GM18907 (cell line): Measurements from ENCODE around the gene PTP4A2.
"Not testable (repeated sequence)": the region's sequence is repeated elsewhere in the genome, so short reads cannot be mapped to it uniquely, and the experiment has no call there.

ENCODE experiments used
- ATAC-seq: cut with Tn5 transposase; IDR thresholded peaks from one replicate; pipeline ENCODE4 v1.9.1; 2021; ENCODE audit warnings: mild to moderate bottlenecking, moderate library complexity; ENCODE audit not compliant: unreplicated experiment

PTP4A2 gene

GRCh38 chr1:31895474-31896198 is 42.5 kb downstream of the PTP4A2 start:
- not testable (repeated sequence) for ATAC-seq

DNA sequence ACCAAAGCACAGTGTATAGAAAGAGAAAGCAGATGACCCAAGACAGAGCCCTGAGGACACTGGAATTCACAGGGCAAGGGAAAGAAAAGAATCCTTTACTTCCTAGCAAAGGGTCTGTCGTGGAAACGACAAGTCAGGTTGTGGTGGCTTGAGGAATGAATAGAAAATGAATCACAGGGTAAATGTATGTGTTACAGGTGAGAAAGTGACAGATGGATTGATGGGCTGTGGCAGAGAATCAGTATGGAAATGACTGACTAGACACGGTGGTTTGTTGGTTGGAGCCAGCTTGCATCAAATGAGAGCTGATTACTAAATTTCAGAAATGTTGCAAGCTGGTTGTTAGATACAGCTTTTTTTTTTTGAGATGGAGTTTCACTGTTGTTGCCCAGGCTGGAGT is 46.9 kb downstream of the PTP4A2 start:
- no peak for ATAC-seq

DNA sequence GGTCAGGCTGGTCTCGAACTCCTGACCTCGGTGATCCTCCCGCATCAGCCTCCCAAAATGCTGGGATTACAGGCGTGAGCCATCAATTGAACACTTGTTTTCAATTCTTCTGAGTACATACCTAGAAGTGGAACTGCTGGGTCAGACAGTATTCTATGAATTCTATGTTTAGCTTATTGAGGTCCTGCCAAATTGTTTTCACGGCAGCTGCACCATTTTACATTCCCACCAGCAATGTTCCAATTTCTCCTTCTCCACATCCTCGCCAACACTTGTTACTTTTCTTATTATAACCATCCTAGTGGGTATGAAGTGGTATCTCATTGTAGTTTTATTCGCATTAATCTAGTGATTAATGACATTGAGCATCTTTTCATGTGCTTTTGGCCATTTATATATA is 49.9 kb downstream of the PTP4A2 start:
- ATAC-seq, result no peak

DNA sequence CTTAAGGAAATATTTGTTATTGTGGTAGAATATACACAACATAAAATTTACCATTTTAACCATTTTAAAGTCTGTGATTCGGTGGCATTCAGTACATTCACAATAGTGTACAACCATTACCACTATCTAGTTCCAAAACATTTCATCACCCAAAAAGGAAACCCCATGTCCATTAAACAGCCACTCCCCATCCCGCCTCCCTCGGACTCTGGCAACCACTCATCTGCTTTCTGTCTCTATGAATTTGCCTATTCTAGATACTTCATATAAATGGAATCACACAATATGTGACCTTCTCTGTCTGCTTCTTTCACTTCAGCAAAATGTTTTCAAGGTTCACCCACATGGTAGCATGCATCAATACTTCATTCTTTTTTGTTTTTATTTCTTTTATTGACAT is 51.3 kb downstream of the PTP4A2 start:
- ATAC-seq, result no peak

GRCh38 chr1:31885851-31886250 is 52.3 kb downstream of the PTP4A2 start:
- no peak for ATAC-seq

DNA sequence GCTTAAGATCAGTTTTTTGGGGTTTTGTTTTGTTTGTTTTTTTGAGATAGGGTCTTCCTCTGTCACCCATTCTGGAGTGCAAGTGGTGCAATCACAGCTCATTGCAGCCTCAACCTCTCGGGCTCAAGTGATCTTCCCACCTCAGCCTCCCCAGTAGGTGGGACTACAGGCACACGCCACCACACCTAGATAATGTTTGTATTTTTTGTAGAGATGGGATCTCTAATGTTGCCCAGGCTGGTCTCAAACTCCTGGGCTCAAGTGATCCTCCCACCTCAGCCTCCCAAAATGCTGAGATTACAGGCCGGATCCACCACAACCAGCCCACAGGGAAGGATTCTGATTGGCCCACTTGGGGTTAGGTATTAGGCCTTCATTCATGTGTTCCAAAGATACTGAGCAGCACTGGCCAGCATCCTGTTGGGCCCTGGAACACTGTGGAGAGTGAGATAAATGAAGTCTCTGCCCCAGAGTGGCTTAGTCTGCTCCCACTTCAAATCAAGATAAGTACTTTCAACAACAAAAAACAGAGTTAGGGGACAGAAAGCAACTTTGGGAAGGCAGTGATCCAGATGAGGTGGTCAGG is 54.7 kb downstream of the PTP4A2 start:
- ATAC-seq, result no peak

DNA sequence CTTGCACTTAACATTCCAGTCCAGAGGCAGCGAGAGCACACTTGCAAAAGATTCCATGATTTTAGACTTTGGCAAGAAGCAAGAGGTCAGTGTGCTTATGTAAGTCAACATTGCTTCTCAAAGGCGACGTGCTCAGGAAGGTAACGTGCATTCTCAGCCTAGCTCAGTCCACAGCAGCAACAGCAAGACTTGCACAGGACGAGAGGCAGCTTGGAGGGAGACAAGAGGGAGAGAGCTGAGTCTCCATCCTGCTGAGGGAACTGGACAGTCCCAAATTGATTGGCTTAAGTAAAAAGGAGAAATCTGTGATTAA is 56.5 kb downstream of the PTP4A2 start:
- ATAC-seq, result no peak

DNA sequence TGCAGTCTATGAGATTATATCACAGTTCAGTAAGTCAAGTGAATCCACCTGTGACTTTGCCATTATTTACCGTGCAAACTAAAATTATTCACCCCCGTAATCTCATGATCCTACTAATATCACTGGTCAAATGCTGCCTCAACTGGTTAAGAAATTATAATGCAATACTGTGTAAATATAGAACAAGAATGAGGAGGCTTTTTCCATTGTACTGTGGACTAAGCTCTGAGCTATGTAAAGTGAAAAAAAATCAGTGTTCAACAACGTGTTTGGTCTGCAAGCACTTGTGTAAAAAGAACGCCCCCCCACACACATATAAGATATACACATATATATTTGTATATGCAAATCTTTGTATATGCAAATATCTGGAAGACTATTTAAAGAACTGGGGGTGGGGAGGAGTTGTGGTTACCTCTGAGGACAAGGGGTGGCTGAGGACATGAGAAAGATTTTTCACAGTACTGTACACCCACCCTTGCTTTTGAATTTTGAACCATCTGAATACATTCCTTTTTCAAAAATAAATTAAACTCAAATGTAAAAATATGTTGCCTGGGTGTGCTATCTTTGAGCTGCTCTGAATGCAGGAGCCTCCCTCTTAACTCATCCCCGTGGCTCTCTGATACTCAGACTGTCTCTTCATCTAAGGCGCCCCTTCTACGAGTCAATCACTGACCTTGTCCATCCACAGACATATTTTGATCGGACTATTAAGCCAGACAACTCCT is 57.0 kb downstream of the PTP4A2 start:
- no peak for ATAC-seq

GRCh38 chr1:31879981-31880608 is 58.1 kb downstream of the PTP4A2 start:
- no peak for ATAC-seq

DNA sequence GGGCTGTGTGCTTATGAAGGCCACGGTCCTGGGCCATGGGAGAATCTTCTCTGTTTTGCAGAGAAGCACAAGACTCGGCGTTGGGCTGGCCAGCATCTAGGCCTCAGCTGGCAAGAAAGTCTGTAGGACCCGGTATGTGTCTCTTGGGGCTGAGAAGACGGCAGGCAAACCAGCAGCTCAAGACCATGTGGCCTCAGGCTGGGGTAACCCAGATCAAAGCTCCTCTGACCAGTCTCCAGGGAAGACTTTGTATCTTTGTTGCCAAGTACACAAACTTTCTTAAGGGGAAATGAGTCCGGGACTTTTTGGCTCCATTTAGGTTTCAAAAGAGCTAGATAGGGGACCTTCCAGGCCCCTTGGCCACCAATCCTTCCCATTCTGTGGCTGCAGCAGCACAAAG is 60.1 kb downstream of the PTP4A2 start:
- ATAC-seq, result no peak

DNA sequence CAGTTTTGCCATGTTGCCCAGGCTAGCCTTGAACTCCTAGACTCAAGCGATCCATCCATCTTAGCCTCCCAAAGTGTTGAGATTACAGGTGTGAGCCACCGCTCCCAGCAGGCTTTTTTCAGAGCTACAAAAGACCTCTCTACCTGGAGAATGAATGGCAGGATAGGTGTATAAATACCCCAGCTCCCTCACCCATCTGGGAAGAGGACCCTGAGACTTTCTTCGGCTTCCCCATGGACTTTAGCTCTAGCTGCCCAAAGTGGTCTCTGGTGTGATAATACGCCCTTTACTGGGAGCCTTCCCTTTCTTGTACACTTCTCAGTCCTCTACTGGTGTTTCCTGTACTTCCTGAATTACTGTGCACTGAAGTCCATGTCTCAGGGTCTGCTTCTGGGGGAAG is 60.6 kb downstream of the PTP4A2 start:
- no peak for ATAC-seq

GRCh38 chr1:31875636-31876236 is 62.4 kb downstream of the PTP4A2 start:
- ATAC-seq, result no peak

DNA sequence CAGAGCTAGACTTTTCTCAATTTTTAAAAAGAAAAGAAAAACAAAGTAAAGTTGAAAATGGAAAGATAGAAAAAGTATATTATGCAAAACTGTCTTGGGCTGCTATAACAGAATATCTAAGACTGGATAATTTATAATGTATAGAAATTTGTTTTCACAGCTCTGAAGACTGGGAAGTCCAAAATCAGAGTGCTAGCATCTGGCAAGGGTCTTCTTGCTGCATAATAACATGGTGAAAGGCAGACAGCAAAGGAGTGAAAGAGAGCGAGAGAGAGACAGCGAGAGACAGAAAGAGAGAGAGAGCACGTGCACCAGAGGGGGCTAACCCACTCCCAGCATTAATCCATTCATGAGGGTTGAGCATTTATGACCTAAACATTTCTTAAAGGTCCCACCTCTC is 63.2 kb downstream of the PTP4A2 start:
- ATAC-seq, result no peak

GRCh38 chr1:31872658-31873636 is 65.2 kb downstream of the PTP4A2 start:
- ATAC-seq, result no peak

DNA sequence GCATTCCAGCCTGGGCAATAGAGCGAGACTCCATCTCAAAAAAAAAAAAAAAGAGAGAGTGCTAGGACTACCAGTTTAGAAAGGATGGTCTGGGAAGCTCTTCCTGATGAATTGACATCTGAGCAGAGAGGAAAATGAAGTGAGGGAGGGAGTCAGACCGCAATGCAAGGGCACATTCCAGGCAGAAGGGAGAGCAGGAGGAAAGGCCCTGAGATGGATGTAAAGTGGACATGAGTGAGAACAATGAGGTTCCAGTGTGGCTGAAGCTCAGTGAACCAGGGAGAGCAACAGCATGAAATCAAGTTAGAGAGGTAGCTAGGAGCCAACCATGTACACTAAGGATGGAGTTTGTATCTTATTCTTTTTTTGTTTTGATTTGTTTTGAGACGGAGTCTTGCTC is 66.5 kb downstream of the PTP4A2 start:
- ATAC-seq, result no peak

DNA sequence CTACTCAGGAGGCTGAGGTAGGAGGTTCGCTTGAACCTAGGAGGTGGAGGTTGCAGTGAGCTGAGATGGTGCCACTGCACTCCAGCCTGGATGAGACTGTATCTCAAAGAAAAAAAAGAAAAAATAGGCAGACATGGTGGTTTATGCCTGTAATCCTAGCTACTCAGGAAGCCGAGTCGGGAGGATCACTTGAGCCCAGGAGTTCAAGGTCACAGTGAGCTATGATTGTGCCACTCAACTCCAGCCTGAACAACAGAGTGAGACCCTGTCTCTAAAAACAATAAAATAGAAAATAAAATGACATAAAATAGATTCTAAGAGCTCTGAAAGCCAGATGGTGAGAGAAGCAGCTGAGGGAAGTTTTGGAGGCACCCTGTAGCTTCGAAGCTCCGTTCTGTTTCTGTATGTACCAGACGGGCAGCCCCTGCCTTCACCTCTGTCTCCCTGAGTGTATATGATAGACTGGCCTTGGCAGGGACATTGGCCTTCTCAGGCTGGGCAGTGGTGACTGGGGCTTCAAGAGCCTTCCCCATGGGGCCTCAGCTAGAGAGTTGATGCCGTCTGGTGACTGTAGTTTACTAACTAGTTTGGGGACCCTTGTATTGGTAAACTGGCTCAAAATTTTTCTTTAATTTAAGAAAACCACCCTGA is 68.0 kb downstream of the PTP4A2 start:
- no peak for ATAC-seq

DNA sequence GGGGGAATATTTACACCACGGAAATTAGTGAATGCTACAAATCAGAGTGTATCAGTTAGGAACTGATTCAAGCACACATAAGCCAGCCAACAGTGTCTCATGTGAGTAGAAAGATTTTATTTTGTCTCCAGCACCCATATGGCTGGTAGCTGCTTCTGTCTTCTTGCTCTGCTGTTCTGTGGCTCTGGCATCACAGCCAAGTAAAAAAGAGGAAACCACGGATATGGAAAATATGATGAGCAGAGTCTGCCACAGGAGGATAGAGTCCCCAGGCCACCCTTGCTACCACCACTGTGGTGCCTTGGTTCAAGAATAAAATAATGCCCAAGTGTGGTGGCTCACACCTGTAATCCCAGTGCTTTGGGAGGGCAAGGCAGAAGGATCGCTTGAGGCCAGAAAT is 68.7 kb downstream of the PTP4A2 start:
- ATAC-seq, result no peak

- no peak for ATAC-seq
Measured at GRCh38 chr1:31868862-31869261, 69.3 kb downstream of the PTP4A2 start.

DNA sequence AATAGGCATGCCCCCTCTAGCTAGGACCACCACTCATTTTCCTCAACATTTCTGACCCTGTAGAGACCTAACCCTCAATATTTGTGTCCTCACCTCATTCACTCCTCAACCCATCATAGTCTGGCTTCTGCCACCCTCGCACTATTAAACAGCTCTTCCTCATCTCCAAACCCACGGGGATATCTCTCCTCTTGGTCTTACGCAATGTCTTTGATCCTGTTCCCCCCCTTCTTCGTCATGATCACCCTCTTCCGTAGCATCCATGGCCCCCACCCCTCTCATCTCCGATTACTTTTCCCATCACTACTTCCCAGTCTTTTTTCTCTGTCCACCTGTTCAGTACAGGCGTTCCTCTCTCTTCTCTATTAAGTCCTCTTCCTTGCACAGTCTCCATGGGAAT is 70.6 kb downstream of the PTP4A2 start:
- ATAC-seq, result no peak
